Lower leg skin (tissue), 4 donors: ENCODE data around the gene ZNF611. TPM values are rescaled to one million over a fixed set of nuclear protein-coding genes. Genes with fewer than 3 reads are reported as not detected.
"Not testable (repeated sequence)": the region's sequence is repeated elsewhere in the genome, so short reads cannot be mapped to it uniquely, and the experiment has no call there.

Experiments used
- DNase-seq, 2 donors: peaks; one replicate each; pipeline ENCODE4 v3.0.0-alpha.2; 2019; ENCODE audit warnings: low spot score in 2 of 2
- H3K4me3 ChIP-seq: fragments of 200-600 bp; sonication (generic); 2 replicates; pipeline ENCODE4 v1.5.1; 2017; ENCODE audit warnings: mild to moderate bottlenecking, low read depth; ENCODE audit not compliant: poor library complexity, severe bottlenecking
- POLR2A ChIP-seq, 2 donors: fragments of 450-650 bp; IDR thresholded peaks; one replicate each; pipeline ENCODE4 v1.6.1; 2016 to 2017; ENCODE audit warnings: antibody characterized with exemption in 2 of 2, mild to moderate bottlenecking in 1 of 2, moderate library complexity in 1 of 2
- WGBS, 2 donors: methylation state at CpG; one replicate each; pipeline ENCODE4 v1.1.5; 2018; 5-methylcytosine and 5-hydroxymethylcytosine counted together
- intact Hi-C: fragments of 100-400 bp; cut with DNase I; formaldehyde crosslinking; loops from one replicate; pipeline ENCODE4 v1.15.0; 2023; ENCODE audit warnings: low total_unique reads
- total RNA-seq, 4 donors: library from RNA; depleted of rRNA; stranded (reverse); fragments of >200 nt; gene quantifications; one replicate each; pipeline ENCODE4 v1.1.0, GENCODE V29; 2016
- TF ChIP-seq, protein P1 (sequence below), 3 donors: fragments of 450-650 bp; IDR thresholded peaks; one replicate each; pipeline ENCODE4 v1.5.1; 2016; ENCODE audit warnings: antibody characterized with exemption in 3 of 3, mild to moderate bottlenecking in 3 of 3, moderate library complexity in 2 of 3

The ZNF611 gene
- total RNA-seq, 4 donors from 2014 or later: 7.8 to 13.5 (median 10.2) TPM

DNA sequence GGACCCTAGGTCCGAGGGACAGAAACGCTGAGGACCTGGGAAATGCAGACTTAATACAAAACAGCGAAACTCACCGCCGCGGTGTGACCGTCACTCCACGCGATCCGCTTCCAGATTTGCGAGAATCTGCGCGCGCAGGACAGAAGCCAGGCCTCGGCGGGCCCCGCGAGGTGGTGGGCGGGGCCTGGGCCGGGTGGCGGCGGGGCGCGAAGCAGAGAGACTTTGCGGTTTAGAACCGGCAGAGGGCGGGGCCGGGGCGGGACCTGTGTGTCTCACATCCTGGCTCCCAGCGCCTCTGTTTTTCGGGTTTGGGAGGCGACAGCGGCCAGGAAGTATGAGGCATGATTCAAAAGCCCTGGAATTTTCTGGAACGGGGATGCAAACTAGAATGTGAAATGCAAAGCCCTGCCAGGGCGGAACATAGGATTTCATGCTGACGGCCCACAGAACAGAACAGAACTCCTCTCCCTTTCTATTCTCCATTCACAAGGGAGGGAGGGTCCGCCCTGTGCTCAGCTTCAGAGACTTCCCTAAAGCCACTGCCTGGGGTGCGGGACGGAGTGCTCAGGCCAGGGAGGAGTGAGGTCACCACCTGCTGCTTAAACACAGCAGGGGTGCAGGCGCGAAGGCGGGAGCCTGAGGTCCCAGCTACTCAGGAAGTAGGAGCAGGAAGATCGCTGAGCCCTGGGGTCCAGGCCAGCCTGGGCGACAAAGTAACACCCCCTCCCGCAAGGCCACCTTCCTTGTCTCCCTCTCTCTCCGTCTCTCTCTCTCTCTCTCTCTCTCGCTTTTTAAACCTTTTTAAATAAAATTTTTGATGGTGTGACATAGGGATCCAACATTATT lies 44.3 kb downstream of the ZNF611 start:
- 3% methylated on average over 47 of the region's 47 CpGs for WGBS, 2 donors
- H3K4me3 ChIP-seq: peak overlapping the region; percentile 50
- intact Hi-C loops: no loop called here
- TF ChIP-seq, protein P1, sequence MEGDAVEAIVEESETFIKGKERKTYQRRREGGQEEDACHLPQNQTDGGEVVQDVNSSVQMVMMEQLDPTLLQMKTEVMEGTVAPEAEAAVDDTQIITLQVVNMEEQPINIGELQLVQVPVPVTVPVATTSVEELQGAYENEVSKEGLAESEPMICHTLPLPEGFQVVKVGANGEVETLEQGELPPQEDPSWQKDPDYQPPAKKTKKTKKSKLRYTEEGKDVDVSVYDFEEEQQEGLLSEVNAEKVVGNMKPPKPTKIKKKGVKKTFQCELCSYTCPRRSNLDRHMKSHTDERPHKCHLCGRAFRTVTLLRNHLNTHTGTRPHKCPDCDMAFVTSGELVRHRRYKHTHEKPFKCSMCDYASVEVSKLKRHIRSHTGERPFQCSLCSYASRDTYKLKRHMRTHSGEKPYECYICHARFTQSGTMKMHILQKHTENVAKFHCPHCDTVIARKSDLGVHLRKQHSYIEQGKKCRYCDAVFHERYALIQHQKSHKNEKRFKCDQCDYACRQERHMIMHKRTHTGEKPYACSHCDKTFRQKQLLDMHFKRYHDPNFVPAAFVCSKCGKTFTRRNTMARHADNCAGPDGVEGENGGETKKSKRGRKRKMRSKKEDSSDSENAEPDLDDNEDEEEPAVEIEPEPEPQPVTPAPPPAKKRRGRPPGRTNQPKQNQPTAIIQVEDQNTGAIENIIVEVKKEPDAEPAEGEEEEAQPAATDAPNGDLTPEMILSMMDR (IDR thresholded peaks at IDR 0.05): no peak
- TF ChIP-seq POLR2A (IDR thresholded peaks at IDR 0.05): no peak
- peak; percentile 93 to 99 for DNase-seq

DNA sequence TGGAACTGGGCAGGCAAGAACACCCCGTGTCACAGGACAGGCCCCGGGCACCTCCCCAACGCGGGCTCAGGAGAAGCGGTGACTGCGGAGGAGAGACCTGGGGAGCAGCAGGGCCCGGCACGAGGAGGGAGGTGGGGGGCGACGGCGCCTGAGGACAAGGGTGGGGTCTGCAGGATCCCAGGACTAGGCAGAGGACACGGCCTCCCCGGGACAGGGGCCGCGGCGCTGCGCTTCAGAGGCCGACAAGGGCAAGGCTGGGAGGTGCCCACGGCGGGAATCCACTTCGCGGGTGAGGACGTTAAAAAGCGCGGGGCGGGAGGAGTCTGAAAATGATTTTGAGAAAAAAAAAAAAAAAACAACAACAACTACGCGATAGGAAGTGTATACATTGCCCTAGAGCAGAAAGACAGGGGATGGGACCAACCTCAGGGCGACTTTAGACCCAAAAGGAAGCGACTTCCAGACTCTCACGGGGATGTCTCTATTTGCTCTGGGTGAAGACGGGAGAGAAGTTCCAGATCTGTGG lies 44.9 kb downstream of the ZNF611 start:
- 1% methylated on average over 32 of the region's 32 CpGs for WGBS, 2 donors
- peak; percentile 40 to 91 for DNase-seq
- TF ChIP-seq, protein P1 (IDR thresholded peaks at IDR 0.05): no peak
- TF ChIP-seq POLR2A (IDR thresholded peaks at IDR 0.05): no peak
- H3K4me3 ChIP-seq: peak overlapping the region; percentile 50
- intact Hi-C loops: no loop called here

DNA sequence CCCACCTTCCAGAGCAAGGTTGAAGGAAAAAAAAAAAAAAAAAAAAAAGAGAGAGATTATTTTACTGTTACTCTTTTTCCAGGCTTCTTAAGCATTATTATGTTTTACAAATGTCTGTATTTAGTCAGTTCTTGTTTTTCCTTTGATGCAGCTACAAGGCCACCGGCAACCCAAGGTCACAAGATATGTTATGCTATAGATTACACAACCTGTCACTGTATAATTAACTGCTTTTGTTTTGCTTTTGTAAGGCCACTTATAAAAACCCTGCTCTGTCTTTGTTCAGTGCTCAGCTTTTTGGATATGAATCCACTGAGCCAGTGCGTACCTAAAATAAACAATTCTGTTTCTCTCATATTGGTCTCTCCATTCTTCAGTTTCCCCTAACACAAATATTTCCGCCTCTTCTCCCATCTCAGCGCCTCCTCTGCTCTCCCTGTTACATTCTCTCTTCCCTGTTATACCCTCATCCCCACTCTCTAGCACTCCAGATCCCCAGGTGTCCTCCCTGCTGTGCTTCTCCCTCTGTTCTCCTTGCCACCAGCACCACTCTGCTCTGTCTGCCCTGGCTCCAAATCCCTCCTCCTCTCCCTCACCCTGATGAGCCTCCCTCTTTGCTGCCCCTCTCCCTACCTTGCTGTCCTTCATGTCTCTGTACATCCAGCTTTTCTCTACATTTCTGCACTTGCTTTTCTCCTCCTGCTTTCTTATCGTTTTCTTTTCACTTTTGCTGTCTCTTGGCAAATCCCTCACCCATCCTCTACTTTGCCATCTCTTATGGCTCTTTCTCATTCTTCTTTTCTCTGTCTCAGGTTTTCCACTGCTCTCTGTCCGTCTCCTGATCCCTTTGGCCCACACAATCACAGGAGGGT lies 45.7 kb downstream of the ZNF611 start:
- WGBS, 2 donors: 20 to 23% methylated on average over 6 of the region's 6 CpGs
- peak in 1 of 2 donors; percentile 21 for DNase-seq
- intact Hi-C loops, H3K4me3 ChIP-seq: not testable (repeated sequence)

DNA sequence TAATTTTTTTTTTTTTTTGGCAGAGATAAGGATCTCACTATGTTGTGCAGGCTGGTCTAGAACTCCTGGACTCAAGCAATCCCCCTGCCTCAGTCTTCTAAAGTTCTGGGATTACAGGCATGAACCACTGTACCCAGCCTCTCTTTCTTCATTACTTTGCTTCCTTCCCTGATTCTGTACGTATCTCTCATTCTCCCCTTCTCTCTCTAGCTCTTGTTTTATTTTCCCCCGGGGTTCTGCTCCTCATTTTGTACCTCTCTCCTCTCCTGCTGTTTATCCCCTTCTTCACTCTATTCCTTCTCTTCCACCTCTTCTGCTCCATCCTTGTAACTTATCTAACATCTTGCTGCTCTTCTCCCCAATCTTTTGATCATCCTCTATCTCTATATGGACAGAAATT lies 46.5 kb downstream of the ZNF611 start:
- intact Hi-C loops: no loop called here
- TF ChIP-seq POLR2A (IDR thresholded peaks at IDR 0.05): no peak
- TF ChIP-seq, protein P1 (IDR thresholded peaks at IDR 0.05): no peak
- no peak for DNase-seq
- WGBS, 2 donors: 88 to 90% methylated on average over 2 of the region's 2 CpGs
- H3K4me3 ChIP-seq: no peak overlapping the region

DNA sequence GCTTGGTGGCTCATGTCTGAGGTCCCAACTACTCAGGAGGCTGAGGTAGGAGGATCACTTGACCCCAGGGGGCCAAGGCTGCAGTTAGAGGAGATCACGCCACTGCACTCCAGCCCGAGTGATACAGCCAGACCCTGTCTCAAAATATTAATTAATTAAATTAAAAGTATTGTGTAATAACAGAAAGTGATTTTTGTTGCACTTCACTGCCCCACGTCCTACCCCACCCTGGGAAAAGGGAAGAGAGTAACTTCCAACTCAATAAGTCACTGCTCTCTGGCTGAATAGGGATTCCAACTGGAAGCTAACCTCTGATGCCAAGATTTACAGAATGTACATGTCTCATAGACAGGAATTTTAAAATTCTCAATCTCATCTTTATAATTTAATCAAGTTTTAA lies 47.2 kb downstream of the ZNF611 start:
- no peak for TF ChIP-seq POLR2A (IDR thresholded peaks at IDR 0.05)
- TF ChIP-seq, protein P1 (IDR thresholded peaks at IDR 0.05): no peak
- peak in 1 of 2 donors; percentile 36 for DNase-seq
- WGBS, 2 donors: 86 to 90% methylated on average over 3 of the region's 3 CpGs
- H3K4me3 ChIP-seq: no peak overlapping the region
- intact Hi-C loops: no loop called here

DNA sequence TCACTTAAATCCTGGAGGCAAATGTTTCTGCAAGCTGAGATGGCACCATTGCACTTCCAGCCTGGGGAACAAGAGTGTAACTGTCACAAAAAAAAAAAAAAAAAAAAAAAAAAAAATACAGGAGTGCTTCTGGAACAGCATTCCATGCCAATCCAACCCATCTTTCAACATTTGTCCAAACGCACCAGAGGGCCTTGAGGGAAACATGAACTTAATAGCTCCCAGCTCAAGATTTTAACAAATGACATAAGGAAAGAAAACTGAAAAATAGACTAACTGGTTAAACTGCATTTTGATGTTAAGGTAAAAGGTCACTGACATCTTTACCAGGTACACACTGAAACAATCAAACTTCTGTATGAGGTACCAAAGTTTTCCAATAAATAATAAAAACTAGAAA lies 49.0 kb downstream of the ZNF611 start:
- TF ChIP-seq, protein P1 (IDR thresholded peaks at IDR 0.05): no peak
- no peak for TF ChIP-seq POLR2A (IDR thresholded peaks at IDR 0.05)
- intact Hi-C loops: no loop called here
- DNase-seq: no peak
- H3K4me3 ChIP-seq: no peak overlapping the region
- 30 to 39% methylated on average over 1 of the region's 1 CpG for WGBS, 2 donors

DNA sequence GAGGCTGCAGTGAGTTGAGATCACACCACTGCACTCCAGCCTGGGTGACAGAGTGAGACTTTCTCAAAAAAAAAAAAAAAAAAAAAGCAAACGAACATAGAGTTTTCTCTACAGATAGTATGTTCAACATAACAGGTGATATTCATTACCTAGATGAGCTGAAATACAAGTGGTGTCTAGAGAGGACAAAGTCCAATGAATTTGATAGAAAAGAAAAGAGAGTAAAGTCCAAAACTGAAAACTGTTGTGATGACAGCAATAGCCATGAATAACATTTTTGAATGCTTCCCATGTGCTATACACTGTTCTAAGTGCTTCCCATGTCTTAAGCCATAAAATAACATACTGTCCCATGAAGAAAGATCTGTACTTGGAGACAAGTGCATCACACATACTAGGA lies 53.6 kb downstream of the ZNF611 start:
- DNase-seq, H3K4me3 ChIP-seq, intact Hi-C loops: not testable (repeated sequence)
- 74 to 77% methylated on average over 1 of the region's 1 CpG for WGBS, 2 donors
